Measurements from ENCODE around the gene PSMC3IP.
"Not testable (repeated sequence)": the region's sequence is repeated elsewhere in the genome, so short reads cannot be mapped to it uniquely, and the experiment has no call there.

The PSMC3IP gene

GRCh38 chr17:42561897-42562387 lies 15.6 kb downstream of the PSMC3IP start, which contains the start of gene COASY:
Gene COASY (plus strand): TSS chr17:42562148. CDS start chr17:42562623, 475 bp downstream.
- peaks cover 18% of the 10 kb centered on the region for H3K4me1 ChIP-seq
- in situ Hi-C loops (cut with MboI; ENCODE audit: low sequenced_read_pairs), result no loop called here
- H3K36me3 ChIP-seq (replicated peaks), result peaks cover 32% of the 10 kb centered on the region
- H3K4me3 ChIP-seq, result peak within 1 kb of the TSS; percentile 94
- no peaks in the 10 kb centered on the region for H3K9me3 ChIP-seq
- DNase-seq (ENCODE audit: low spot score in 2 of 2), result peak; percentile 90 to 99
- H3K27me3 ChIP-seq (ENCODE audit: low read depth), result no peaks in the 10 kb centered on the region

- H3K4me1 ChIP-seq, result peaks cover 13% of the 10 kb centered on the region
- H3K9me3 ChIP-seq, result no peaks in the 10 kb centered on the region
- H3K4me3 ChIP-seq, result no peak overlapping the region
- in situ Hi-C loops (cut with MboI; ENCODE audit: low sequenced_read_pairs), result no loop called here
- H3K36me3 ChIP-seq (replicated peaks), result peaks cover 18% of the 10 kb centered on the region
- no peak for DNase-seq (ENCODE audit: low spot score in 2 of 2)
- H3K27me3 ChIP-seq (ENCODE audit: low read depth), result no peaks in the 10 kb centered on the region
Observed at GRCh38 chr17:42560246-42560645, 17.3 kb downstream of the PSMC3IP start.

- no peaks in the 10 kb centered on the region for H3K27me3 ChIP-seq (ENCODE audit: low read depth)
- H3K4me3 ChIP-seq, result no peak overlapping the region
- peaks cover 16% of the 10 kb centered on the region for H3K4me1 ChIP-seq
- in situ Hi-C loops (cut with MboI; ENCODE audit: low sequenced_read_pairs), result no loop called here
- H3K9me3 ChIP-seq, result no peaks in the 10 kb centered on the region
- no peak for DNase-seq (ENCODE audit: low spot score in 2 of 2)
- peaks cover 7% of the 10 kb centered on the region; the same call in 1 of the 2 replicates for H3K36me3 ChIP-seq (replicated peaks)
Observed at GRCh38 chr17:42559075-42559474, 18.5 kb downstream of the PSMC3IP start.

- in situ Hi-C loops (cut with MboI; ENCODE audit: low sequenced_read_pairs); H3K4me1 ChIP-seq; H3K4me3 ChIP-seq; H3K9me3 ChIP-seq; H3K36me3 ChIP-seq (replicated peaks); H3K27me3 ChIP-seq (ENCODE audit: low read depth): not testable (repeated sequence)
- peak in 1 of 2 experiments; percentile 62 for DNase-seq (ENCODE audit: low spot score in 2 of 2)
Observed at GRCh38 chr17:42555961-42556617, 21.4 kb downstream of the PSMC3IP start.

DNA sequence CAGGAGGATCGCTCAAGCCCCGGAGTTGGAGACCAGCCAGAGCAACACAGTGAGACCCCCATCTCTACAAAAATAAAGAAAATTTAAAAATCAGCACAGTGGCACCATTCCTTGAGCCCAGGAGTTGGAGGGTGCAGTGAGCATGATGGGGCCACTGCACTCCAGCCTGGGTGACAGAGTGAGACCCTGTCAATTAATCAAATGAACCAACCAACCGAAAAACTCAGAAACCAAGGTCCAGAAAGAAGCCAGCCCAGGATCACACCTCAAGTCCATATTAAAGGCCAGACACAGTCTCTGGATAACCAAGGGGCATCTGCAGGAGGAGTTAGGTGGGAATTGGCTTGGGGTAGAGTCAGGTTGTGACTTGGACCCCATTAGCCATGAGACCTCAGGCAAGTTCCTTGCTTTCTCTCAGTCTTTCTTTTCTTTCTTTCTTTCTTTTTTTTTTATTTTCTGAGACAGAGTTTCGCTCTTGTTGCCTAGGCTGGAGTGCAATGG lies 22.4 kb downstream of the PSMC3IP start:
- Histone ChIP-seq H3K4me1 (peaks cover 6% of the 10 kb centered on the region), H3K9me3 (no peaks in the 10 kb centered on the region), H3K36me3 (replicated peaks) (no peaks in the 10 kb centered on the region; the same call in 1 of the 2 replicates), H3K4me3 (peak overlapping the region; percentile 80), H3K27me3 (ENCODE audit: low read depth) (no peaks in the 10 kb centered on the region)
- in situ Hi-C loops (cut with MboI; ENCODE audit: low sequenced_read_pairs), result no loop called here
- DNase-seq (ENCODE audit: low spot score in 2 of 2), result no peak

GRCh38 chr17:42554250-42555121 lies 23.0 kb downstream of the PSMC3IP start:
- Histone ChIP-seq H3K4me1 (peaks cover 6% of the 10 kb centered on the region), H3K27me3 (ENCODE audit: low read depth) (no peaks in the 10 kb centered on the region), H3K9me3 (no peaks in the 10 kb centered on the region), H3K36me3 (replicated peaks) (no peaks in the 10 kb centered on the region; the same call in 1 of the 2 replicates), H3K4me3 (peak overlapping the region; percentile 80)
- peak; percentile 69 to 93 for DNase-seq (ENCODE audit: low spot score in 2 of 2)
- in situ Hi-C loops (cut with MboI; ENCODE audit: low sequenced_read_pairs), result no loop called here

- Histone ChIP-seq H3K36me3 (replicated peaks) (no peaks in the 10 kb centered on the region; the same call in 1 of the 2 replicates), H3K9me3 (no peaks in the 10 kb centered on the region), H3K27me3 (ENCODE audit: low read depth) (no peaks in the 10 kb centered on the region), H3K4me1 (peaks cover 6% of the 10 kb centered on the region), H3K4me3 (peak overlapping the region; percentile 80)
- no peak for DNase-seq (ENCODE audit: low spot score in 2 of 2)
- in situ Hi-C loops (cut with MboI; ENCODE audit: low sequenced_read_pairs), result no loop called here
Observed at GRCh38 chr17:42553866-42554249, 23.7 kb downstream of the PSMC3IP start.

DNA sequence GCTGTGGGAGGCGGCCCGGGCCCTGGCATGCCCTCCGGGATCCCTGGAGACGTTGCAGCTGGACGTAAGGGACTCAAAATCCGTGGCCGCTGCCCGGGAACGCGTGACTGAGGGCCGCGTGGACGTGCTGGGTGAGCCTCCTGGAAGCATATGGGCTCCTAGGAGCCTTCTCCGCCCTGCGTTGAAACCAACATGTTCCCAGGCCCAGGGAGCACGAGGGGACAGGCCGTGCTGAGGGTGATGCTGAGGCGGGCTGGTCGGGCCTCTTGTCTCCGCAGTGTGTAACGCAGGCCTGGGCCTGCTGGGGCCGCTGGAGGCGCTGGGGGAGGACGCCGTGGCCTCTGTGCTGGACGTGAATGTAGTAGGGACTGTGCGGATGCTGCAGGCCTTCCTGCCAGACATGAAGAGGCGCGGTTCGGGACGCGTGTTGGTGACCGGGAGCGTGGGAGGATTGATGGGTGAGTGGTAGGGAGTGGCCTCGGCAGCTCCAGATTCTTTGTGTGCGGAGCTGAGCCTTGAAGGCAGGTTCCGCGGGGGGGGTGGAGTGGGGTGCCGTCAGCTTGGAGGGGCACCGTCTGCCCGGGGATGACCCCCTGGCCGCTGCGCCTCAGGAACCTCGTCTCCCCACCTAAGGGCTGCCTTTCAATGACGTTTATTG lies 24.2 kb downstream of the PSMC3IP start:
- H3K27me3 ChIP-seq (ENCODE audit: low read depth), result no peaks in the 10 kb centered on the region

GRCh38 chr17:42552736-42553135 lies 24.8 kb downstream of the PSMC3IP start, which contains the start of gene HSD17B1:
Gene HSD17B1 (plus strand): TSS chr17:42552923. CDS start chr17:42552934, 11 bp downstream.
- DNase-seq (ENCODE audit: low spot score in 2 of 2); H3K27me3 ChIP-seq (ENCODE audit: low read depth); H3K9me3 ChIP-seq; H3K36me3 ChIP-seq (replicated peaks); in situ Hi-C loops (cut with MboI; ENCODE audit: low sequenced_read_pairs); H3K4me1 ChIP-seq: not testable (repeated sequence)
- H3K4me3 ChIP-seq, result peak within 1 kb of the TSS; percentile 80

More for the DNA sequence above, 24.2 kb downstream of the PSMC3IP start:
- peak; percentile 40 to 75 for DNase-seq (ENCODE audit: low spot score in 2 of 2)
- Histone ChIP-seq H3K9me3 (no peaks in the 10 kb centered on the region), H3K4me1 (peaks cover 6% of the 10 kb centered on the region), H3K36me3 (replicated peaks) (no peaks in the 10 kb centered on the region; the same call in 1 of the 2 replicates), H3K4me3 (peak overlapping the region; percentile 80)
- in situ Hi-C loops (cut with MboI; ENCODE audit: low sequenced_read_pairs), result no loop called here

DNA sequence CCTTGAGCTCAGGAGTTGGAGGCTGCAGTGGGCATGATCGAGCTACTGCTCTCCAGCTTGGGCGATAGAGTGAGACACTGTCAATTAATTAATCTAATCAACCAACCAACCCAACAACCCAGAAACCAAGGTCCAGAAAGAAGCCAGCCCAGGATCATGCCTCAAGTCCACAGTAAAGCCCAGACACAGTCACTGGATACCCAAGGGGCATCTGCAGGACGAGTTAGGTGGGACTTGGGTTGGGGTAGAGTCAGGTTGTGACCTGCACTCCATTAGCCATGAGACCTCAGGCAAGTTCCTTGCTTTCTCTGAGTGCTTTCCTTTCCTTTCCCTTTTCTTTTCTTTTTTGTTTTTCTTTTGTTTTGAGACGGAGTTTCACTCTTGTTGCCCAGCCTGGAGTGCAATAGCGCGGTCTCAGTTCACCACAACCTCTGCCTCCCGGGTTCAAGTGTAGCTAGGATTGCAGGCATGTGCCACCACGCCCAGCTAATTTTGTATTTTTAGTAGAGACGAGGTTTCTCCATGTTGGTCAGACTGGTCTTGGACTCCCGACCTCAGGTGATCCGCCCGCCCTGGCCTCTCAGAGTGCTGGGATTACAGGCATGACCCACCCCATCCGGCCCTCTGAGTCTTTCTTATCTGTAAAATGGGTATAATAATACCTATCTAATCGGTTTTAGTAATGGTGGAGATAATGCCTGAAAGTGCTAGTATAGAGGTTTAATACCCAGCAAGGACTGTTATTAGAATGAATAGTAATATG lies 28.4 kb downstream of the PSMC3IP start:
- Histone ChIP-seq H3K27me3 (ENCODE audit: low read depth) (no peaks in the 10 kb centered on the region), H3K36me3 (replicated peaks) (no peaks in the 10 kb centered on the region; the same call in 1 of the 2 replicates), H3K4me3 (no peak overlapping the region), H3K9me3 (no peaks in the 10 kb centered on the region), H3K4me1 (peaks cover 2% of the 10 kb centered on the region; the same call in 1 of the 2 replicates)
- no peak for DNase-seq (ENCODE audit: low spot score in 2 of 2)
- in situ Hi-C loops (cut with MboI; ENCODE audit: low sequenced_read_pairs), result no loop called here

DNA sequence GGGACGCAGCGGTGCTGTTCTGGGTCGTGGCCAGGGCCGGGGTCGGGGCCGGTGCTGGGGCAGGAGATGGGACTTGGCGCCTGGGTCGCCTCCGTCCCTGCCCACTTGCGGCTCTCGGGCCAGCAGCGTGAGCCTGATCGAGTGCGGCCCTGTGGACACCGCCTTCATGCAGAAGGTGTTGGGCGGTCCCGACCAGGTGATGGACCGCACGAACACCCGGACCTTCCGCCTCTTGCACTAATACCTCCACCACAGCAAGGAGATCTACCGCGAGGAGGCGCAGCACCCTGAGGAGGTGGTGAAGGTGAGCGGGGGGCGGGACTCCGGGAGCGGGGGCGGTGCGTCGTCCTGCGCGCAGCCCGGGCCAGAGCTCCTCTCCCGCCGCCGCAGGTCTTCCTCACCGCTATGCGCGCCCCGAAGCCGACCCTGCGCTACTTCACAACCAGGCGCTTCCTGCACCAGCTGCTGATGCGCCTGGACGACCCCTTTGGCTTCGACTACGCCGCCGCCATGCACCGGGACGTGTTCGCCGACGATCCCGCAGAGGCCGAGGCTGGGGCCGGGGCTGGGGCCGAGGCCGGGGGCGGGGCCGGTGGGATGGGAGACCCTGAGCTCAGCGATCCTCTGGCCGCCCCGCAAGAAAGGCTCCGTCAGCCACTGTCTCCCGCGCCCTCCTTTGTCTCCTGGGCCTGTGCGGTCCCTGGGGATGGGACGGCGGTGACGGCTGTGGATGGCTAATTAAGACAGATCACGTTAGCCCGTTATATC lies 29.3 kb downstream of the PSMC3IP start:
- Histone ChIP-seq H3K9me3 (no peaks in the 10 kb centered on the region), H3K36me3 (replicated peaks) (peaks cover under 1% of the 10 kb centered on the region), H3K27me3 (ENCODE audit: low read depth) (no peaks in the 10 kb centered on the region), H3K4me1 (no peaks in the 10 kb centered on the region; the same call in 1 of the 2 replicates), H3K4me3 (no peak overlapping the region)
- in situ Hi-C loops (cut with MboI; ENCODE audit: low sequenced_read_pairs), result no loop called here
- no peak for DNase-seq (ENCODE audit: low spot score in 2 of 2)

GRCh38 chr17:42547698-42548069 lies 29.8 kb downstream of the PSMC3IP start:
- in situ Hi-C loops (cut with MboI; ENCODE audit: low sequenced_read_pairs), result no loop called here
- Histone ChIP-seq H3K9me3 (no peaks in the 10 kb centered on the region), H3K4me1 (no peaks in the 10 kb centered on the region), H3K4me3 (no peak overlapping the region), H3K27me3 (ENCODE audit: low read depth) (no peaks in the 10 kb centered on the region), H3K36me3 (replicated peaks) (peaks cover 7% of the 10 kb centered on the region)
- DNase-seq (ENCODE audit: low spot score in 2 of 2), result no peak
